SKM-1 (cell line): Measurements from ENCODE around the gene VRK1.
"Not testable (repeated sequence)": the region's sequence is repeated elsewhere in the genome, so short reads cannot be mapped to it uniquely, and the experiment has no call there.

Experiments
- DNase-seq: peaks from one replicate; lab custom pipeline; 2025; ENCODE audit not compliant: unreplicated experiment; lab: John Stamatoyannopoulos, UW

The VRK1 gene

GRCh38 chr14:96867634-96868033 is 70.5 kb downstream of the VRK1 start:
- no peak for DNase-seq

- DNase-seq, result no peak
Measured at GRCh38 chr14:96874127-96874526, 76.9 kb downstream of the VRK1 start.

GRCh38 chr14:96876747-96877146 is 79.6 kb downstream of the VRK1 start:
- DNase-seq, result no peak

GRCh38 chr14:96881713-96882112 is 84.5 kb downstream of the VRK1 start:
- DNase-seq, result no peak

- not testable (repeated sequence) for DNase-seq
Measured at GRCh38 chr14:96883974-96884373, 86.8 kb downstream of the VRK1 start.

- DNase-seq, result no peak
Measured at GRCh38 chr14:96888158-96888557, 91.0 kb downstream of the VRK1 start.

- DNase-seq, result no peak
Measured at GRCh38 chr14:96888593-96888992, 91.4 kb downstream of the VRK1 start.

- DNase-seq, result no peak
Measured at GRCh38 chr14:96889091-96889490, 91.9 kb downstream of the VRK1 start.

- DNase-seq, result no peak
Measured at GRCh38 chr14:96893966-96894622, 96.9 kb downstream of the VRK1 start.

GRCh38 chr14:96894966-96895365 is 97.8 kb downstream of the VRK1 start:
- no peak for DNase-seq

GRCh38 chr14:96895658-96896271 is 98.6 kb downstream of the VRK1 start:
- no peak for DNase-seq

- no peak for DNase-seq
Measured at GRCh38 chr14:96897184-96897583, 100.0 kb downstream of the VRK1 start.

GRCh38 chr14:96901227-96901626 is 104.0 kb downstream of the VRK1 start:
- DNase-seq, result no peak

GRCh38 chr14:96902004-96902403 is 104.8 kb downstream of the VRK1 start:
- DNase-seq, result no peak

GRCh38 chr14:96903444-96904023 is 106.4 kb downstream of the VRK1 start:
- no peak for DNase-seq

- DNase-seq, result no peak
Measured at GRCh38 chr14:96904201-96904600, 107.0 kb downstream of the VRK1 start.

GRCh38 chr14:96905065-96905464 is 107.9 kb downstream of the VRK1 start:
- no peak for DNase-seq

- peak; percentile 57 for DNase-seq
Measured at GRCh38 chr14:96905825-96906224, 108.6 kb downstream of the VRK1 start.

- no peak for DNase-seq
Measured at GRCh38 chr14:96906434-96906833, 109.3 kb downstream of the VRK1 start.

GRCh38 chr14:96909841-96910364 is 112.7 kb downstream of the VRK1 start:
- DNase-seq, result no peak

- DNase-seq, result no peak
Measured at GRCh38 chr14:96911499-96912149, 114.4 kb downstream of the VRK1 start.
